ENCODE results near the gene LMF2.

LMF2 gene

DNA sequence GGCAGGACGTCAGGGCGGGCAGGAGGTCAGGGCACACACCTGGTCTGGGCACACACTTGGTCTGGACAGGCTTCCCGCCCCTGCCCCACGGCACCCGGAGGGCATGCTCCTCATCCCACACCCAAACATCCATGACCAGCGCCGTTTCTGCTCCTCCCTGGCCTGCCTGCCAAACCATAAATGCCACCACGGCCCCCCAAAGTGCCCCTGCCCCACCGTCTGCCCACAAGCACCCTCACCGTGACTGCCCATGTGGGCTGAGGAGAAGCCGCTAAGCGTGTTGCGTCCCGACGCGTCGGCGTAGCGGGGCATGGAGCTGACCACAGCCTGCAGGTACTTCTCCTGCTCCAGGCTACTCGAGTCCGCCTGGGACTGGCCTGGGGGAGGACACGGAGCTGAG, 48.5 kb downstream of the LMF2 start:
- H3K27ac ChIP-seq: no peak overlapping the region
- TF ChIP-seq, protein P1, sequence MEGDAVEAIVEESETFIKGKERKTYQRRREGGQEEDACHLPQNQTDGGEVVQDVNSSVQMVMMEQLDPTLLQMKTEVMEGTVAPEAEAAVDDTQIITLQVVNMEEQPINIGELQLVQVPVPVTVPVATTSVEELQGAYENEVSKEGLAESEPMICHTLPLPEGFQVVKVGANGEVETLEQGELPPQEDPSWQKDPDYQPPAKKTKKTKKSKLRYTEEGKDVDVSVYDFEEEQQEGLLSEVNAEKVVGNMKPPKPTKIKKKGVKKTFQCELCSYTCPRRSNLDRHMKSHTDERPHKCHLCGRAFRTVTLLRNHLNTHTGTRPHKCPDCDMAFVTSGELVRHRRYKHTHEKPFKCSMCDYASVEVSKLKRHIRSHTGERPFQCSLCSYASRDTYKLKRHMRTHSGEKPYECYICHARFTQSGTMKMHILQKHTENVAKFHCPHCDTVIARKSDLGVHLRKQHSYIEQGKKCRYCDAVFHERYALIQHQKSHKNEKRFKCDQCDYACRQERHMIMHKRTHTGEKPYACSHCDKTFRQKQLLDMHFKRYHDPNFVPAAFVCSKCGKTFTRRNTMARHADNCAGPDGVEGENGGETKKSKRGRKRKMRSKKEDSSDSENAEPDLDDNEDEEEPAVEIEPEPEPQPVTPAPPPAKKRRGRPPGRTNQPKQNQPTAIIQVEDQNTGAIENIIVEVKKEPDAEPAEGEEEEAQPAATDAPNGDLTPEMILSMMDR (conservative IDR thresholded peaks at IDR 0.05): no peak

DNA sequence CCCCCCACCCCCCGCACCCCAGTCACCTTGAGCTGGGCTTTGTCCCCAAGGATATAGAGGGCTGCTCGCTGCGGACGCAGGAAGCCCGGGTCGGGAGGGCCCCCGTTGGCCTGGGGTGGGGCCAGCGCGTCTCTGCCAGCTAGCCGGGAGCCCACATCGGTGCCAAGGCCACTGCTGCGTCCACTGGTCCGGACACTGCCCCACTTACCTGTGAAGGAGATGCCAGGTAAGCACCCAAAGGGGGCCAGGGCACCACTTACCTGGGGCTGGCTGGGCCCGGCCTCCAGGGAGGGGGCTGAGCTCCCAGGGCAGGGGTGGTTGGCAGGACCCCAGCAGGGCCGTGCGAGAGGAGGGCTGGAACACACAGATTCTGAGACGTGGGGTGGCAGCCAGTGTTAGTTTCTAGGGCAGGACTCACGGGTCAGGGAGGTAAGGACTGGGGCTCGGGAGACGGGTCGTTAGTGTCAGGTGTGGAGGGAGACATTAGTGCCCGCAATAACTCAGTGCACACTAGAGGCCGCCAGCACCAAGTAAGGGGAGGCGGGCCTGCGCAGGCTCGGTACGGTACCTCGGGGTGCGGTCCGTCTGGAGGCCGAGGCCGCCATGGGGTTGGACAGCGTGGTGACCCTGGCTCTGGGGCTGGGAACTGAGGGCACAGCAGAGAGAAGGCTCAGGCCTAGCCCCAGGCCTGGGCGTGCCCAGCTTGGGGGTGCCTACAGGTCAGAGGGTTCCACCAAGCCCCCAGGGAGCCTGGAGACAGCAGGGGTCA, 50.9 kb downstream of the LMF2 start:
- no peak overlapping the region for H3K27ac ChIP-seq
- TF ChIP-seq, protein P1 (conservative IDR thresholded peaks at IDR 0.05): peak; percentile 44

DNA sequence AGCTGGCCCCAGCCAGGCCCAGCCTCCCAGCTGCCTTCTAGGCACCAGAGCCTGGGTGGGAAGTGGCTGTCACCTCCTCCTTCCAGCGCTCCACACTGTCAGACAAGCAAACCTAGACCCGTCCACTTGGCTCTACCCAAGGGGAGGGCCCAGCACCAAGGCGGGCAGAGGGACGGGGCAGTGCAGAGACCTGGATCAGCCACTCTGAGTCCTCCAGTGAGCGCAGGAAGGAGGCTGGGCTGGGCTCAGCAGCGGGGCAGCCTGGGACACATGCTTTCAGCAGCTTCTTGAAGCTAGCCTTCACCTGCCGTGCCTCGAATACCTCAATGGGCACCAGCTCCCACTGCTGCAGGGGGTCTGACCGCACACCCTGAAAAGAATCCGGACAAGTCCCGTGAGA, 51.5 kb downstream of the LMF2 start:
- TF ChIP-seq, protein P1 (conservative IDR thresholded peaks at IDR 0.05): no peak
- no peak overlapping the region for H3K27ac ChIP-seq

GRCh38 chr22:50455201-50455600, 52.3 kb downstream of the LMF2 start:
- TF ChIP-seq, protein P1 (conservative IDR thresholded peaks at IDR 0.05): no peak

GRCh38 chr22:50454556-50455075, 52.9 kb downstream of the LMF2 start:
- H3K27ac ChIP-seq: no peak overlapping the region
- TF ChIP-seq, protein P1 (conservative IDR thresholded peaks at IDR 0.05): no peak

More at GRCh38 chr22:50455201-50455600, 52.3 kb downstream of the LMF2 start:
- no peak overlapping the region for H3K27ac ChIP-seq
